Neuronal stem cell (in vitro differentiated cells): Measurements from ENCODE around the gene HDGFL3.

Experiments
- DNase-seq: peaks from one replicate; pipeline ENCODE4 v3.0.0-alpha.2; 2013; ENCODE audit warnings: low spot score
- H2AFZ ChIP-seq: one replicate; pipeline ENCODE4 v1.6.1; 2013; ENCODE audit warnings: mild to moderate bottlenecking, low read length, inconsistent platforms
- H2AK5ac ChIP-seq: 2 replicates; pipeline ENCODE4 v1.6.1; 2013; ENCODE audit warnings: low read depth, mild to moderate bottlenecking, inconsistent platforms, low read length, moderate library complexity, mixed read lengths
- H2BK120ac ChIP-seq: 2 replicates; pipeline ENCODE4 v1.6.1; 2013; ENCODE audit warnings: low read depth, mild to moderate bottlenecking, inconsistent platforms, low read length, moderate library complexity, mixed read lengths
- H2BK12ac ChIP-seq: one replicate; pipeline ENCODE4 v1.6.1; 2013; ENCODE audit warnings: low read length, inconsistent platforms
- H2BK15ac ChIP-seq: 2 replicates; pipeline ENCODE4 v1.6.1; 2013; ENCODE audit warnings: mild to moderate bottlenecking, low read length, inconsistent platforms, mixed read lengths
- H2BK5ac ChIP-seq: one replicate; pipeline ENCODE4 v1.6.1; 2013; ENCODE audit warnings: inconsistent platforms, mild to moderate bottlenecking, low read length, moderate library complexity
- H3K14ac ChIP-seq: one replicate; pipeline ENCODE4 v1.6.1; 2013; ENCODE audit warnings: low read length, inconsistent platforms
- H3K18ac ChIP-seq: 2 replicates; pipeline ENCODE4 v1.6.1; 2013; ENCODE audit warnings: low read length, inconsistent platforms
- H3K23ac ChIP-seq: 2 replicates; pipeline ENCODE4 v1.6.1; 2013; ENCODE audit warnings: low read depth, mild to moderate bottlenecking, mixed read lengths, low read length, inconsistent platforms; ENCODE audit not compliant: poor library complexity
- H3K27ac ChIP-seq: replicated peaks from 3 replicates; pipeline ENCODE4 v1.5.1; 2013; ENCODE audit warnings: low read length, inconsistent platforms
- H3K27me3 ChIP-seq, 3 experiments: 2 replicates each; pipeline ENCODE4 v1.6.1; 2013; ENCODE audit warnings: low read length in 3 of 3, mild to moderate bottlenecking in 2 of 3, inconsistent platforms in 1 of 3, low read depth in 1 of 3, mixed read lengths in 1 of 3, moderate library complexity in 1 of 3; ENCODE audit not compliant: control insufficient read depth in 3 of 3, insufficient read depth in 3 of 3
- H3K36me3 ChIP-seq, 2 donors: replicated peaks in 1 of 2; 2 replicates each; pipeline ENCODE4 v1.6.1; 2013; ENCODE audit warnings: low read length in 2 of 2; ENCODE audit not compliant: control insufficient read depth in 2 of 2, insufficient read depth in 2 of 2
- H3K4ac ChIP-seq: 2 replicates; pipeline ENCODE4 v1.6.1; 2013; ENCODE audit warnings: inconsistent platforms, mild to moderate bottlenecking, low read length, moderate library complexity
- H3K4me1 ChIP-seq, 2 donors: 1 replicate in 1 of 2; 2 replicates in 1 of 2; pipeline ENCODE4 v1.6.1; 2013; ENCODE audit warnings: low read length in 2 of 2, low read depth in 1 of 2; ENCODE audit not compliant: control insufficient read depth in 2 of 2, insufficient read depth in 1 of 2
- H3K4me2 ChIP-seq: one replicate; pipeline ENCODE4 v1.6.1; 2013; ENCODE audit warnings: mild to moderate bottlenecking, low read length, inconsistent platforms; ENCODE audit not compliant: insufficient read depth, poor library complexity, severe bottlenecking
- H3K4me3 ChIP-seq, 2 donors: 2 replicates each; pipeline ENCODE4 v1.5.1; 2013; ENCODE audit warnings: low read length in 2 of 2, mild to moderate bottlenecking in 2 of 2, inconsistent platforms in 1 of 2, moderate library complexity in 1 of 2
- H3K79me1 ChIP-seq: one replicate; pipeline ENCODE4 v1.6.1; 2013; ENCODE audit warnings: low read depth, mild to moderate bottlenecking, inconsistent platforms, low read length, moderate library complexity
- H3K9ac ChIP-seq: one replicate; pipeline ENCODE4 v1.6.1; 2013; ENCODE audit warnings: mild to moderate bottlenecking, low read depth, low read length, inconsistent platforms; ENCODE audit not compliant: poor library complexity
- H3K9me3 ChIP-seq, 2 donors: replicated peaks in 1 of 2; 2 replicates each; pipeline versions ENCODE3 to v1.6.1; 2013; ENCODE audit warnings: low read length in 2 of 2, mild to moderate bottlenecking in 2 of 2, inconsistent platforms in 1 of 2, low read depth in 1 of 2, mixed read lengths in 1 of 2, moderate library complexity in 1 of 2; ENCODE audit not compliant: control insufficient read depth in 2 of 2, insufficient read depth in 1 of 2
- H4K8ac ChIP-seq: one replicate; pipeline ENCODE4 v1.6.1; 2013; ENCODE audit warnings: low read depth, mild to moderate bottlenecking, inconsistent platforms, low read length, moderate library complexity
- H4K91ac ChIP-seq: one replicate; pipeline ENCODE4 v1.6.1; 2013; ENCODE audit warnings: low read length, low read depth, mild to moderate bottlenecking, inconsistent platforms; ENCODE audit not compliant: poor library complexity
- WGBS, 2 donors: extraction: QIAGEN DNeasy Blood & Tissue Kit; methylation state at CpG; one replicate each; pipeline ENCODE4 v1.1.7; 2013; ENCODE audit warnings: missing lambda C conversion rate in 2 of 2, mixed read lengths in 1 of 2; ENCODE audit not compliant: insufficient read length in 2 of 2, insufficient replicate concordance in 1 of 2; ENCODE audit errors: extremely low coverage in 2 of 2; 5-methylcytosine and 5-hydroxymethylcytosine counted together

Gene HDGFL3

DNA sequence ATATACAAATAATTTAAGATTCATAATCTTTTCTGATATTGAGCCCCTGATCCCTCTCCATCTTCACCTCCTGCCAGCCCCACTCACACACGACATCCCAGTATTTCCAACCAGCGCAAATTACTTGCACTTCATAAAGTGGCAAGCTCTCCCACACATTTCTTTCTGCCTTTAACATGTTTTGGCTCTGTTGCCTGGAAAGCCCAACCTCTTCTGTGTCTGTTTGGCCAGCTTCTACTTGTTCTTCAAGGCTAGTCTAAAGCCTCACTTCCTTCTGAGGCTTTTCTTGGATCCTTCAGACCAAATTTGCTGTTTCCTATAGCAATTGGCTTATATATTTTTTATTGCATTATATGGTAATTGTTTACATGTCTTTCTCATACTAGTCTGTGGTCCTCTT is 105.3 kb downstream of the HDGFL3 start:
- no peak overlapping the region for H3K4ac ChIP-seq
- H4K91ac ChIP-seq: no peak overlapping the region
- H3K27me3 ChIP-seq: peaks cover 1 to 14% (median 10%) of the 10 kb centered on the region in 3 experiments
- no peak overlapping the region for H2BK12ac ChIP-seq
- H4K8ac ChIP-seq: no peak overlapping the region
- no peak overlapping the region for H2AFZ ChIP-seq
- no peak overlapping the region for H2BK5ac ChIP-seq
- no peaks in the 10 kb centered on the region for H3K9me3 ChIP-seq
- H3K36me3 ChIP-seq: no peaks in the 10 kb centered on the region
- DNase-seq: no peak
- no peak overlapping the region for H3K27ac ChIP-seq
- no peak overlapping the region for H3K9ac ChIP-seq
- no peak overlapping the region for H3K4me3 ChIP-seq
- no CpG with 5 or more reads among the region's 2 CpGs for WGBS, 2 donors
- H2AK5ac ChIP-seq: no peak overlapping the region
- H3K23ac ChIP-seq: no peak overlapping the region
- peaks cover 2 to 11% of the 10 kb centered on the region in 2 donors for H3K4me1 ChIP-seq
- no peak overlapping the region for H2BK15ac ChIP-seq
- H3K79me1 ChIP-seq: no peaks in the 10 kb centered on the region
- no peak overlapping the region for H3K4me2 ChIP-seq
- no peak overlapping the region for H2BK120ac ChIP-seq
- H3K14ac ChIP-seq: no peak overlapping the region
- H3K18ac ChIP-seq: no peak overlapping the region

DNA sequence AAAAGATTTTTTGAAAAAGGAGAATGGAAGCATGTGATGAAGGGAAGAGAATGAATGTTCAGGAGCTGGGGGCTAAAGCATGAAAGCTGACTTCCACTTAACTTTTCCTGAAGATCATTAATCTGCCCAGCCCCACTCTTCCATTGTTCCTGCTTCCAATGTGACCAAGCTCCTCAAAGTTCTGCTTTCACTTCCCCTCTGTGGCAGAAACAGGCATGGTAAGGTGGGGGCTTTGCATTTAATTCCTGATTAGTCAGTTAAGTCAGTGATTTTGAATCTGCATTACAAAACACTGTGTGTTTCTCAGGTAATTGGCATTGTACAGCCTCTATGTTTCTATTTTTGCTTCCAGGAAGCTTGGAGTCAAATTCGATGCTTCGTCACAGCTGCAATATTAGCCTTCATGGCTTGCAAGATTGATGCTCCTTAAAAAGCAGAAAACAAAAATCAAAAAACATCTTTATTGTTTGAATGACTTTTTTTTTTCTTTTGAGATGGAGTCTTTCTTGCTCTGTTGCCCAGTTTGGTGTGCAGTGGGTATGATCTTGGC is 107.5 kb downstream of the HDGFL3 start:
- H2BK120ac ChIP-seq: no peak overlapping the region
- no peak overlapping the region for H3K4me3 ChIP-seq
- H3K4ac ChIP-seq: no peak overlapping the region
- H2AFZ ChIP-seq: peak overlapping the region; percentile 9
- H3K27ac ChIP-seq: no peak overlapping the region
- H3K9ac ChIP-seq: no peak overlapping the region
- WGBS, 2 donors: no CpG with 5 or more reads among the region's 2 CpGs
- H3K79me1 ChIP-seq: no peaks in the 10 kb centered on the region
- H4K8ac ChIP-seq: no peak overlapping the region
- no peak overlapping the region for H3K4me2 ChIP-seq
- H2BK12ac ChIP-seq: no peak overlapping the region
- H3K23ac ChIP-seq: no peak overlapping the region
- H3K14ac ChIP-seq: no peak overlapping the region
- H3K27me3 ChIP-seq: no peaks in the 10 kb centered on the region
- no peaks in the 10 kb centered on the region for H3K36me3 ChIP-seq
- no peak for DNase-seq
- no peak overlapping the region for H2BK5ac ChIP-seq
- H2BK15ac ChIP-seq: no peak overlapping the region
- peaks cover 0 to 3% of the 10 kb centered on the region in 2 donors for H3K9me3 ChIP-seq
- H3K4me1 ChIP-seq: peaks cover 2 to 11% of the 10 kb centered on the region in 2 donors
- no peak overlapping the region for H3K18ac ChIP-seq
- H4K91ac ChIP-seq: no peak overlapping the region
- no peak overlapping the region for H2AK5ac ChIP-seq

DNA sequence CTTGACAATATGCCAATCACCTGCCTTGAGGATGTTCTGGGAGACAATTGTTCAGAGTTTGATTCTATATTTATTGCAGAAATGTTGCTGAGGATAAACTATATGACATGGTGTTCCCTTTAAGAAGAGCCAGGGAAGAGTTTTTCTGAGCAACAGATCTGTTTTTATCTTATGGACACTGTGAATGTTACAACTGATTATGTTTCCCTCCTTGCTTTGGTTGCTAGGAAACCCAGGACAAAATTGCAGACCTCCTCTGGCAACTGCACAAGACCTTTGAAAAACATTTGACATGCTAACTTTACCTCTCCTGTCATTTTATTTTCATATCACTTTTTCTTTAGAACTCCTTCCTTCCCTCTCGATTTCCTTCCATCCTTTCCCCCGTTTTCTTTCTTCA is 108.3 kb downstream of the HDGFL3 start:
- H3K27ac ChIP-seq: no peak overlapping the region
- H3K18ac ChIP-seq: no peak overlapping the region
- H4K91ac ChIP-seq: no peak overlapping the region
- H3K4me1 ChIP-seq: peaks cover 3 to 11% of the 10 kb centered on the region in 2 donors
- DNase-seq: no peak
- H3K23ac ChIP-seq: no peak overlapping the region
- H2BK12ac ChIP-seq: no peak overlapping the region
- H3K36me3 ChIP-seq: no peaks in the 10 kb centered on the region
- no peak overlapping the region for H3K4ac ChIP-seq
- no peaks in the 10 kb centered on the region for H3K27me3 ChIP-seq
- H2AFZ ChIP-seq: peak overlapping the region; percentile 9
- H3K79me1 ChIP-seq: no peaks in the 10 kb centered on the region
- peaks cover 0 to 3% of the 10 kb centered on the region in 2 donors for H3K9me3 ChIP-seq
- no peak overlapping the region for H3K4me3 ChIP-seq
- H2BK5ac ChIP-seq: no peak overlapping the region
- H3K9ac ChIP-seq: no peak overlapping the region
- H2AK5ac ChIP-seq: no peak overlapping the region
- no peak overlapping the region for H3K4me2 ChIP-seq
- no peak overlapping the region for H4K8ac ChIP-seq
- no peak overlapping the region for H2BK15ac ChIP-seq
- no peak overlapping the region for H3K14ac ChIP-seq
- H2BK120ac ChIP-seq: no peak overlapping the region
- WGBS, 2 donors: 100% methylated on average over 2 of the region's 2 CpGs

DNA sequence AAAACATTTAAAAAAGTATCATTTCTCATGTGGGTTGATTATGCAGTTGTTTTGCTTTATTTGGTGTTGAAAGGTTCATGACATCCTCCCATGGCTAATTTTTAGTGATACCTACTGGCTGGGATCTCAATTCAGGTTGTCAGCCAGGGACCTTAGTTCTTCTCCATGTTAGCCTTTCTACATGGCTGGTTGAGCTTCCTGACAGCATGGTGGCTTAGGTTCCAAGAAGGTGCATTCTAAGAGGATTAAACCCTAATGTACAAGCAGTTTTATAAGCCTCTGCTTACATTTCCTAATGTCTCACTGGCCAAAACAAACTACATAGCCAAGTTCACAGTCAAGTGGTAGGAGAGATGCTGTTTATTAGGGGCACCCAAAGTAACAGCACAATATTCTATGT is 109.5 kb downstream of the HDGFL3 start:
- Histone ChIP-seq H2AK5ac (no peak overlapping the region), H3K9ac (no peak overlapping the region), H3K27ac (no peak overlapping the region), H3K4me1 (peaks cover 3 to 11% of the 10 kb centered on the region in 2 donors), H3K23ac (no peak overlapping the region), H2AFZ (no peak overlapping the region), H3K79me1 (no peaks in the 10 kb centered on the region), H3K4me3 (no peak overlapping the region), H3K18ac (no peak overlapping the region), H2BK5ac (no peak overlapping the region), H3K4ac (no peak overlapping the region), H2BK120ac (no peak overlapping the region), H4K8ac (no peak overlapping the region), H3K4me2 (no peak overlapping the region), H3K36me3 (no peaks in the 10 kb centered on the region), H2BK12ac (no peak overlapping the region), H4K91ac (no peak overlapping the region), H3K27me3 (no peaks in the 10 kb centered on the region), H3K9me3 (peaks cover 0 to 3% of the 10 kb centered on the region in 2 donors), H2BK15ac (no peak overlapping the region), H3K14ac (no peak overlapping the region)
- DNase-seq: no peak
